ENCODE measurements around the gene FERMT1.
"Not testable (repeated sequence)": the region's sequence is repeated elsewhere in the genome, so short reads cannot be mapped to it uniquely, and the experiment has no call there.

Gene FERMT1

DNA sequence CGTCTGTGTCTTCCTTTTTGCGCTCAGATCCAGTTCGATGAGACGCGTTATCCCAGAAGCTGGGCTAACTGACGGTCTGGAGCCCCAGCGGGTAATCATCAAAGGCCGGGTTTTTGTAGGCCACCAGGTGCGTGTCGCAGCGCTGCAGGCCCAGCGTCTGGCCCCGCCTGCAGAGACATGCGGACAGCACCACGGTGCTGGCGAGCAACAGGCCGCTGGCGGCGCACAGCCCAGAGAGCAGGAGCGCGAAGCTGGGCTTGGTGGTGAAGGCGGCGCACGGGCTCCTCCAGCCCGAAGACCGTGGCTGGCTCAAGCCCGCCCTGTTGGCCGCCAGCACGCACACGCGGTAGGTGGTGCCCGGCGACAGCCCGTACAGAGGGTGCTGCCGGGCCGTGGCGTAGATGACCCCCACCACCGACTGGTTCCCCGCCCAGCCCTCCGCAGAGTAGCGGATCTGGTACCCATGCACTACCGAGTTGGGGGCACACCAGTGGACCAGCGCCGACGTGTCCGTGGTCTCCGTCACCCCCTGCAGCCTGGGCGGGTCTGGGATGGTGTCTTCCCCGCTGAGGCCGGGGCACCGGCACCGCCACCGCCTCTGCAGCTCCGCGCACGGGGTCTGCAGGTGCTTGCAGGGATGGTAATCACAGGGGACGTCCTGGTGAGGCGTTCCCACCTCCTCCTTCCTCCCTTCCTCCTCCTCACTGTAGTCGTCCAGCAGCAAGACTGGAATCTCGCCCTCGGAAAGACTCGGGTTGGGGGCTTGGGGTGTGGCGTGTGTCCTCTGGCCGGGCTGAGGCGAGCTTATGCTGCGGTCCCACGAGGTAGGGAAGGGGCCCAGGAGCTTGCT, 81.6 kb downstream of the FERMT1 start:
- no peak for DNase-seq (ENCODE audit: low read depth)

- no peak for DNase-seq (ENCODE audit: low read depth)
Measured at GRCh38 chr20:6040540-6040939, 82.3 kb downstream of the FERMT1 start.

- DNase-seq (ENCODE audit: low read depth): no peak
Measured at GRCh38 chr20:6039766-6040165, 83.1 kb downstream of the FERMT1 start.

- DNase-seq (ENCODE audit: low read depth): no peak
Measured at GRCh38 chr20:6038256-6038655, 84.6 kb downstream of the FERMT1 start.

GRCh38 chr20:6037082-6037481, 85.7 kb downstream of the FERMT1 start:
- no peak for DNase-seq (ENCODE audit: low read depth)

DNA sequence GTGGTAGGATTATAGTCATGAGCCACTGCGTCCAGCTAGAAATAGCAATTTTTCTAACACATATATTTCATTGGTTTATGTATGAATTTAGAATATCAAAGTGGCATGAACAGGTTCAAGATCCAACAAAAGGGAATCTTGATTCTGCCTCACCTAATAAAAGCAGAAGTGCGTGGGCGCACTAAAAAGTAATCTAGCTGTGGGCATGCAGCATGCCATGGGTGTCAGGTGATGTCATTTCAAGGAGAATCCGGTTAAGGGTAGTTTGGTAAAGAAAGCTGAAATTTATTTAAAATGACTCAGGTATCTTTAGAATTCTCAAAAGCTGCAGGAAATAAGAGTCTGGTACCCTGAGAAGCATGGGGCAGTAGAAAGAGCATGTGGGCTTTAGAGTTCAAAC, 86.6 kb downstream of the FERMT1 start:
- no peak for DNase-seq (ENCODE audit: low read depth)

GRCh38 chr20:6034134-6034969, 88.5 kb downstream of the FERMT1 start:
- no peak for DNase-seq (ENCODE audit: low read depth)

GRCh38 chr20:6032907-6033306, 89.9 kb downstream of the FERMT1 start:
- not testable (repeated sequence) for DNase-seq (ENCODE audit: low read depth)

GRCh38 chr20:6030453-6031080, 92.3 kb downstream of the FERMT1 start:
- no peak for DNase-seq (ENCODE audit: low read depth)

GRCh38 chr20:6029538-6029937, 93.3 kb downstream of the FERMT1 start:
- no peak for DNase-seq (ENCODE audit: low read depth)

DNA sequence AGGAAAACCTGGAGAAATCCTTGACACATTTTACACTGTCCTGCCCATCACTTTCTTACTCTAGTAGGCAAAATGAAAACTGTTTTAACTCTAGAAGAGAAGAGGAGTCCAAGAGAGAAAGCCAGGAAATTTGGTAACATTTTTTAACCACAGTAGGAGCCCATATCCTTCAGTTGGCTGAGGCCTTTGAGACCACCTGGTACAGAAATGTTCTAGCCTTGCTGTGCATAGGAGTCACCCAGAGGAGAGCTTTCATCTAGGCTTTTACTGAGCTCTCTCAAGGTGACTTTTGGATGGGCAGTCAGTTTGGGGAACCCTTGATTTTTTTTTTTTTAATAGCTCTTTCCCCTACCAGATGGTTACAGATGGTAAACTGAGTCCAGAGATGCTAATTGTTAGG, 94.0 kb downstream of the FERMT1 start:
- DNase-seq (ENCODE audit: low read depth): no peak

- DNase-seq (ENCODE audit: low read depth): peak; percentile 57
Measured at GRCh38 chr20:6026051-6026450, 96.8 kb downstream of the FERMT1 start.

All from ELR (cell line).